Measurements from ENCODE around the gene SCAF8.

DNA sequence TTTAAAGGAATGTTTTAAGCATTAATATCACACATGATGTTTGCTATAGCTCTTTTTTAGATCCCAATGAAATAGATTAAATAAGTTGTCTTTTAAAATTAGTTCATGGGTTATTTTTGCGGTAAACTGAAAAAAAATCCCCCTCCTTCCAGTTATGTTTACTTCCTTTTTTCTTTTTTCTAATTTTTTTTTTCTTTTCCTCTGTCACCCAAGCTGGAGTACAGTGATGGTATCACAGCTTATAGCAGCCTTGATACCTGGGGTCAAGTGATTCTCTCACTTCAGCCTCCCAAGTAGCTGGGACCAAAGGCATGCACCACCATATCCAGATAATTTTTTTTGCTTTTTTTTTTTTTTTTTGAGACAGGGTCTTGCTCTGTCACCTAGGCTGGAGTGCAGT, 17.8 kb upstream of the SCAF8 start:
- no peak for TF ChIP-seq RNF2 (IDR thresholded peaks at IDR 0.05)
- TF ChIP-seq JUND (IDR thresholded peaks at IDR 0.05; ENCODE audit: borderline replicate concordance, low read depth, low read length), result no peak
- TF ChIP-seq JUND (tag; IDR thresholded peaks at IDR 0.05; ENCODE audit: borderline replicate concordance, low read depth, low read length), result no peak
- TF ChIP-seq, protein P1, sequence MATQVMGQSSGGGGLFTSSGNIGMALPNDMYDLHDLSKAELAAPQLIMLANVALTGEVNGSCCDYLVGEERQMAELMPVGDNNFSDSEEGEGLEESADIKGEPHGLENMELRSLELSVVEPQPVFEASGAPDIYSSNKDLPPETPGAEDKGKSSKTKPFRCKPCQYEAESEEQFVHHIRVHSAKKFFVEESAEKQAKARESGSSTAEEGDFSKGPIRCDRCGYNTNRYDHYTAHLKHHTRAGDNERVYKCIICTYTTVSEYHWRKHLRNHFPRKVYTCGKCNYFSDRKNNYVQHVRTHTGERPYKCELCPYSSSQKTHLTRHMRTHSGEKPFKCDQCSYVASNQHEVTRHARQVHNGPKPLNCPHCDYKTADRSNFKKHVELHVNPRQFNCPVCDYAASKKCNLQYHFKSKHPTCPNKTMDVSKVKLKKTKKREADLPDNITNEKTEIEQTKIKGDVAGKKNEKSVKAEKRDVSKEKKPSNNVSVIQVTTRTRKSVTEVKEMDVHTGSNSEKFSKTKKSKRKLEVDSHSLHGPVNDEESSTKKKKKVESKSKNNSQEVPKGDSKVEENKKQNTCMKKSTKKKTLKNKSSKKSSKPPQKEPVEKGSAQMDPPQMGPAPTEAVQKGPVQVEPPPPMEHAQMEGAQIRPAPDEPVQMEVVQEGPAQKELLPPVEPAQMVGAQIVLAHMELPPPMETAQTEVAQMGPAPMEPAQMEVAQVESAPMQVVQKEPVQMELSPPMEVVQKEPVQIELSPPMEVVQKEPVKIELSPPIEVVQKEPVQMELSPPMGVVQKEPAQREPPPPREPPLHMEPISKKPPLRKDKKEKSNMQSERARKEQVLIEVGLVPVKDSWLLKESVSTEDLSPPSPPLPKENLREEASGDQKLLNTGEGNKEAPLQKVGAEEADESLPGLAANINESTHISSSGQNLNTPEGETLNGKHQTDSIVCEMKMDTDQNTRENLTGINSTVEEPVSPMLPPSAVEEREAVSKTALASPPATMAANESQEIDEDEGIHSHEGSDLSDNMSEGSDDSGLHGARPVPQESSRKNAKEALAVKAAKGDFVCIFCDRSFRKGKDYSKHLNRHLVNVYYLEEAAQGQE (IDR thresholded peaks at IDR 0.05; ENCODE audit: borderline replicate concordance), result no peak
- TF ChIP-seq, protein P1 (CRISPR knock-in tag; IDR thresholded peaks at IDR 0.05; ENCODE audit: low read depth), result no peak
- no peak for TF ChIP-seq NR1H2 (CRISPR knock-in tag; IDR thresholded peaks at IDR 0.05)
- no peak for TF ChIP-seq SRSF3 (IDR thresholded peaks at IDR 0.05; ENCODE audit: insufficient read depth, low read length)
- no peak for TF ChIP-seq CTCF (IDR thresholded peaks at IDR 0.05 in 2 of 3, conservative IDR thresholded peaks at IDR 0.05 in 1 of 3; ENCODE audit: insufficient read depth in 2 of 3, low read depth in 1 of 3, low read length in 3 of 3)
- no peak for TF ChIP-seq ZBTB1 (CRISPR knock-in tag; IDR thresholded peaks at IDR 0.05; ENCODE audit: borderline replicate concordance, low read depth)
- TF ChIP-seq ELF1 (tag; IDR thresholded peaks at IDR 0.05), result no peak
- TF ChIP-seq SMAD2 (IDR thresholded peaks at IDR 0.05; ENCODE audit: low read depth, low read length), result no peak
- no peak for TF ChIP-seq ZNF324 (CRISPR knock-in tag; IDR thresholded peaks at IDR 0.05)

All from K562 (cell line).